SIG-M5 treated with dmso at 0.1 percent for 504 hours (cell line): ENCODE measurements around the gene CDK5R1.
"Not testable (repeated sequence)": the region's sequence is repeated elsewhere in the genome, so short reads cannot be mapped to it uniquely, and the experiment has no call there.

Source experiments
- DNase-seq: peaks from one replicate; lab custom pipeline; 2025; ENCODE audit not compliant: unreplicated experiment; lab: John Stamatoyannopoulos, UW

Gene CDK5R1

DNA sequence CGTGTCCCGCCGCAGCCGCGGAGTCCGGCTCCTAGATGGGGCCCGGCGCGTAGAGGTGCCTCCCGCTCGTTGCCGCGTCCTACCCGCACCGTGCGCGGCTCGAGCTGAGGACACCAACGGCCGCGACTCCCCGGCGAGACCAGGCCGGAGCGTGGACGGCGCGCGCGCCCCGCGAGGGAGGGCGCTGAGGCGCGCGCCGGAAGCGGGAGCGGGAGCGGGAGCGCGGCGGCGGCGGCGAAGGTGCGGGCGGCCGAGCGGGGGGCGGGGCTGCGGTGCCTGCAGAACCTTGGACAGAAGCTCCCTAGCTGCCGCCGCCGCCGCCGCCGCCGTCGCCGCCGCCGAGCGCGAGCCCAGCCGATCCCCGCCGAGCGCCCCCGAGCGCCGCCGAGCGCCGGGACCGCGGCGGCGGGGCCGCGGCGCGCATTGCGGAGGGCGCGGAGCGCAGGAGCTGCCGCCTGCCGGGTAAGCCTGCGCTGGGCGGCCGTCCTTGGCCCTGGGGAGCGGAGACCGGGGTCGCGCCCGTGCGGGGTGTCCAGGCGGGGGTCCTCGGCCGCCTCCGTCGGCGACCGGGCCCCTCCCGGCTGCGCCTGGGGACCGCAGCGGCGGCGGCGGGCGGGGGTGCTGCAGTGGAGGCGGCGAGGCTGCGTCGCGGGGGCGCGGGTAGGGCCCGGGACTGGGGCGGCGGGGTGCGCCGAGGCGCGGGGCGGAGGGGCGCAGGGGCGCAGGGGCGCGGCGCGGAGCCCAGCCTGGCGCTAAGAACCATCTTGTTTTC, at the start of gene CDK5R1:
Gene CDK5R1, plus strand, starts transcription at position 293 of the 772 bp plus-strand sequence. CDS start 628 bp downstream, outside the sequence.
- peak; percentile 56 for DNase-seq

- no peak for DNase-seq
Observed at GRCh38 chr17:32440722-32441121, 46.1 kb upstream of the CDK5R1 start.

DNA sequence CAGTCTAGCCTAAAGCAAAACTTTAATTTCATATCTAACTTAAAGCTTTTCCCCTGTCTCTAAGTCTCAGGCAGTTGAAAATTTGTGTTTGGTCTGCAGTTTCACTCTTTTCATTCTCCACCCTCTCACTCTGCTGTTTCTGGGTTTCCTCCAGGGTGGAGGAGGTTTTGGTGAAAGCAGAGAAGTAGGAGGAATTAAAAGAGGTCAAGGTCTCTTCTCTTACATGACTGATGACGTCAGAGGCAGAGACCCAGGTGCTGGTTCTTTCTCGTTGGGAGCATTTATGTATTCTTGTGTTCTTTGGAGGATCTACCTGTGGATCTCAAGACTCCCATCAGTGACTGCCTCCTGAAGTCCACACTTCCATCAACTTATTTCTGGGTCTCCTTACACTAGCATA, 44.9 kb upstream of the CDK5R1 start:
- no peak for DNase-seq

DNA sequence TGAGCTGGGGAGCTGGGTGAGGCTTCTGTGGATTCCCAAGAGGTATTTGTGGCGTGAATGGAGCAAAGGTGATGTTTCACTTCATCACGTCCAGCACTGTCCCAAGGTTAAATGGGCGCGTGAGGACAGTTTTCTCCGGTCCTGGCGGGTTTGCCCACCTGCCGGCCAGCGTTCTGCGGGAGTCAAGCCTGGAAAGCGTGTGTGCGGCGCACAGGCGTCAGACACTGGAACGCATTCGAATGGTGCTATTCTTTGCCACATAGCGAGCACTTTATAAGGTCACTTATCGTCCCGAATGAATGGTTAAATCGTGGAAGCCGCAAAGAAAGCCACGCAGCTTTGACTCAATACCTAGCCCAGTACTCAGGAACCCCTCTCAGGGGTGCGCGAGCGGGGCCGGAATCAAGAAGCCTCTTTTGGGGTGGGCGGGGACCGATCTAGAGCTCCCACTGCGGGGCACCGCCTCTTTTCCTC, 42.9 kb upstream of the CDK5R1 start:
- DNase-seq, result no peak

- peak; percentile 95 for DNase-seq
Observed at GRCh38 chr17:32444301-32445073, 42.3 kb upstream of the CDK5R1 start, which contains the start of gene PSMD11. TSS of gene PSMD11 (plus strand) at chr17:32444510. CDS start at chr17:32444524, 14 bp downstream.

DNA sequence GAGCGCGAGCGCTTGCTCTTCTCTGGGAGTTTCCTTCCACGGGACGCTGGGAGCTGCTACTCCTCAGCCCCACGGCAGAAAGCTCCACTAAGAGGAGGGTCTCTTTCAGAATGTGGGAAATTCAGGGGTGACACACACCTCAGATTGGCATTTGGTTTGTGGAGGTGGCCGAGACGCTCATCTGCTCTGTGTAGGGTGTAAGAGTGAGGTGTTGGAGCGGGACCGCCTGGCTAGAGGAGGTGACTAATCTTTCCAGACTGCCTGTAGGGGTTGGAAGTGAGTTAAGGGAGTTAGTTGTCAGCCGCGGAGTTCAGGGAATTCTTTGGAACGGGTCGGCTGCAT, 41.7 kb upstream of the CDK5R1 start:
- peak; percentile 20 for DNase-seq

- no peak for DNase-seq
Observed at GRCh38 chr17:32445497-32445896, 41.3 kb upstream of the CDK5R1 start.

DNA sequence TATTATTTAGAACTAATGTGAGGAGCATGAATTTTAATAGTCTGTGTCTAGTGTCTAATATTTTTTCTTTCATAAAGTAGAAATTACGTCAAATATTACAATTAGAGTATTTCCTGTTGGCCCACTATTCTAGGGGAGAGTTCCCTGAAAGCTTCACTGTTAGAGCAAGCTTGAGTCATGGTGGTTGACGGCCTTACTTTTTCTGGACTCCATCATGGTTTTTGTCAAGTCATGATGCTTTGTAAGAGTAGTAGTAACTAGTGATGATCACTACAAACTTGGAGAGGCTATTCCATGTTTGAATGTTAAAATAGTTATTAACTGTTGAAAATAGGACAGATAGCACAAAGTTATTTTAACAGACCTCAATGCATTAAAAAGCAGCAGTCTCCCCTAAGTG, 40.8 kb upstream of the CDK5R1 start:
- peak; percentile 28 for DNase-seq

GRCh38 chr17:32446949-32447348, 39.8 kb upstream of the CDK5R1 start:
- DNase-seq, result no peak

- DNase-seq, result no peak
Observed at GRCh38 chr17:32449963-32450362, 36.8 kb upstream of the CDK5R1 start.

- not testable (repeated sequence) for DNase-seq
Observed at GRCh38 chr17:32450379-32450778, 36.4 kb upstream of the CDK5R1 start.

- no peak for DNase-seq
Observed at GRCh38 chr17:32451879-32452278, 34.9 kb upstream of the CDK5R1 start.

- DNase-seq, result no peak
Observed at GRCh38 chr17:32452281-32452680, 34.5 kb upstream of the CDK5R1 start.

GRCh38 chr17:32453370-32453769, 33.4 kb upstream of the CDK5R1 start:
- DNase-seq, result no peak

DNA sequence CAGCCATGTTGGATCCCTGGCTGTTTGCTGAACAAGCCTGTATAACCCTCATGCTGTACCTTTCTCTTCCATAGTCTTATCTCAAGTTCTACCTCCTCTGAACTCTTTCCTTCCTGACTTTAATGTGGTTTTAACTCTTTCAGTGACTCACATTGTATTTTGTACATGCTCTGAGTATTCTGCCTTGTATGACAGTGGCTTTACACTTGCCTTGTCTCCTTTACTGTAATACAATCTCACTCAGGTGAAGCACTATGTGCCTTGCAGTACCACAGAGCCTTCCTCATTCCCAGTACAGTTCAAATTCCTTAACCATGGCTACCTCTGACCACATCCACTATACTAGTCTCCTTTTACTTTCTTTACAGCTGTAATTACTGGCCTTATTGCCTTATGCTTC, 28.4 kb upstream of the CDK5R1 start:
- DNase-seq, result no peak

GRCh38 chr17:32460054-32460453, 26.7 kb upstream of the CDK5R1 start:
- DNase-seq, result no peak

- DNase-seq, result no peak
Observed at GRCh38 chr17:32461498-32461852, 25.3 kb upstream of the CDK5R1 start.

DNA sequence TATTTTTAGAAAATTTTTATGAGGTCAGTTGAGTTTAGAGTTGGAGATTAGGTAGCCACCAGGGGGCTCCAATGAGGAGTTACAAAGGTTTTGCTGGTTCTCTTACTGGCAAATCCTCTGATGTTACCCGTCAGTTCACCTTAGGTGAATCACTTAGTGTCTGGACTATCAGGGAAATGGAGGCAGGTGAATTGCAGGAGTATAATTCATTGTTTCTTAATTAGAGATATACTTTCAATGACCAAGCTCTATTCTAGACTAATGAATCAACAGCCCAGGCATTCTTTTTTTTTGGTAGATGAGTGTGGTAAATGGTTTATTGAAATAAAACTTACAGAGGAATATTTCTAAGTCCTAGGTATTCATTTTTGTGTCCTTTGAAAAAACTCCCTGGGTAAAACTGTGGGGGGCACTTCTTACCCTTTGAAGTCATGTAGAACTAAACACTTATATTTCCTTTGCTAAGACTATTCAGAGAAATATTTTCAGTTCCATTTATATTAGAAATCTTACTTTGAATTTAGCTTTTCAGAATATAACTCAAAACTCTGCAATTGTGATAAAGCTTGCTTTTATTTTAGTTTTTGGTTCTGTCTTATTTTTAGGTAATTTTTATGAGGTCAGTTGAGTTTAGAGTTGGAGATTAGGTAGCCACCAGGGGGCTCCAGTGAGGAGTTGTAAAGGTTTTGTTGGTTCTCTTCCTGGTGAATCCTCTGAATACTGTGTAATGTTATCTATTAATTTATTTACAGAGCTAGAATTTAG, 24.8 kb upstream of the CDK5R1 start:
- peak; percentile 59 for DNase-seq

DNA sequence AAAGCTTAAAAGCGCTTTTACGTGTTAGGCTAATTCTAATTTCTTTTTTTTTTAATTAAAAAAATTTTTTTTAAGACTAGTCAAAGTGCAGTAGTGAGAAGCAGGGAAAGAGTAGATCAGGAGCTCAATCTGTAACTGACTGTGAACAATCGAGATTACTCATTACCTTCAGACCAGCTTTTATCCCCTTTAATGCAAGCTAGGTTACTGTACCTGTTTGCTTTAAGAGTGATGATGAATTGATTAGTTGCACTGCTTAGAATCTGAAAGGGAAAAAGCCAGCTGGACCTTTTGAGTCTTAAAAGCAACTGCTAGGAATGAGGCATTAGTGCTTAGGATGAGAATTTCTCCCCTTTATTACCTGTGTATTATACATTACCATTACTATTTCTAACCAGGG, 23.5 kb upstream of the CDK5R1 start:
- DNase-seq, result no peak

DNA sequence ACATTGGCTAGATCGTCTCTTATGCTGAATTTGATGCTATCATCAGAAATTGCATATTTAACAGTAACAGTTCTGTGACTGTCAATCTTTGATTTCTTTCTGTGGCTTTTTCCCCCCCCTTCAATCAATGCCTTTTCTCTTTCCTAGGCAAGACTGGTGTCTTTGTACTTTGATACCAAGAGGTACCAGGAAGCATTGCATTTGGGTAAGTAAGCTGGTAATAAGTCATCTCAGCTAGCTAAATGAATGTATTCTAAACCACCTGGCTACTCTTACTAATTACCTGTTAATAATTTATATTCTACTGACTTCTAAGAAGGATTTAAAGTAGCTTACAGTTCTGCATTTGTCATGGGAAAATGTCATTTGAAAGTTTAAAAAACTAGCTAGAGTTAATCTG, 22.4 kb upstream of the CDK5R1 start:
- DNase-seq, result no peak

DNA sequence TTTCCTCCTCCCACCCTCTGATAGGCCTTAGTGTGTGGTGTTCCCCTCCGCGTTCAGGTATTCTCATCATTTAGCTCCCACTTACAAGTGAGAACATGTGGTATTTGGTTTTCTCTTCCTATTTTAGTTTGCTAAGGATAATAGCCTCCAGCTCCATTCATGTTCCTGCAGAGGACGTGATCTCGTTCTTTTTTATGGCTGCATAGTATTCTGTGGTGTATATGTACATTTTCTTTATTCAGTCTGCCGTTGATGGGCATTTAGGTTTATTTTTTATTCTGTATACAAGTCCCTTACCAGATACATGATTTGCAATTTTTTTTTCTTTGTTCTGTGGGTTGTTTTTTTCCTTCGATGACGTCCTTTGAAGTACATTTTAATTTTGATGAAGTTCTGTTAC, 18.8 kb upstream of the CDK5R1 start:
- DNase-seq, result no peak
